G401 (cell line): ENCODE data around the gene GRIK5. TPM values are rescaled to one million over a fixed set of nuclear protein-coding genes. Genes with fewer than 3 reads are reported as not detected.
"Not testable (repeated sequence)": the region's sequence is repeated elsewhere in the genome, so short reads cannot be mapped to it uniquely, and the experiment has no call there.

Experiments used
- DNase-seq: peaks from one replicate; pipeline ENCODE4 v3.0.0-alpha.2; 2015; ENCODE audit warnings: low spot score
- in situ Hi-C: cut with HindIII; loops from 2 replicates; pipeline ENCODE4 v1.10.0; 2016; ENCODE audit warnings: low sequenced_read_pairs, mixed read lengths
- total RNA-seq: library from RNA; depleted of rRNA; stranded (reverse); fragments of >200 nt; shearing (Covaris generic); gene quantifications from 2 replicates; pipeline ENCODE4 v1.2.3, GENCODE V29; 2014

GRIK5 gene
- total RNA-seq, 1 experiment from 2014 or later = 1.1 TPM

- no peak for DNase-seq
- in situ Hi-C loops = no loop called here
These were observed 9.9 kb downstream of the GRIK5 start for GRCh38 chr19:42060117-42060516.

- in situ Hi-C loops = no loop called here
- no peak for DNase-seq
These were observed 10.8 kb downstream of the GRIK5 start for GRCh38 chr19:42059196-42059595.

- in situ Hi-C loops = no loop called here
- DNase-seq = peak; percentile 72
These were observed 12.2 kb downstream of the GRIK5 start for GRCh38 chr19:42057846-42058245.

GRCh38 chr19:42054205-42054604, 15.8 kb downstream of the GRIK5 start:
- DNase-seq = no peak
- in situ Hi-C loops = no loop called here

GRCh38 chr19:42053037-42053935, 16.7 kb downstream of the GRIK5 start:
- in situ Hi-C loops = no loop called here
- no peak for DNase-seq

GRCh38 chr19:42052241-42052863, 17.7 kb downstream of the GRIK5 start:
- peak; percentile 61 for DNase-seq
- in situ Hi-C loops = no loop called here

- no peak for DNase-seq
- in situ Hi-C loops = no loop called here
These were observed 18.6 kb downstream of the GRIK5 start for GRCh38 chr19:42051166-42052115.

- in situ Hi-C loops = no loop called here
- DNase-seq = no peak
These were observed 21.0 kb downstream of the GRIK5 start for GRCh38 chr19:42048992-42049391.

- DNase-seq = no peak
- in situ Hi-C loops = no loop called here
These were observed 24.4 kb downstream of the GRIK5 start for GRCh38 chr19:42045575-42045974.

- in situ Hi-C loops = no loop called here
- peak; percentile 95 for DNase-seq
These were observed 27.4 kb downstream of the GRIK5 start for GRCh38 chr19:42042455-42043170.

- DNase-seq, in situ Hi-C loops: not testable (repeated sequence)
These were observed 29.5 kb downstream of the GRIK5 start for GRCh38 chr19:42040491-42040890.

- no peak for DNase-seq
- in situ Hi-C loops = no loop called here
These were observed 30.0 kb downstream of the GRIK5 start for GRCh38 chr19:42040031-42040430.

- in situ Hi-C loops = no loop called here
- DNase-seq = peak; percentile 50
These were observed 31.3 kb downstream of the GRIK5 start for GRCh38 chr19:42038666-42039065.

GRCh38 chr19:42037649-42038048, 32.4 kb downstream of the GRIK5 start:
- DNase-seq = no peak
- in situ Hi-C loops = no loop called here

GRCh38 chr19:42034640-42035391, 35.2 kb downstream of the GRIK5 start:
- peak; percentile 82 for DNase-seq
- in situ Hi-C loops = not testable (repeated sequence)

- DNase-seq = no peak
- in situ Hi-C loops = no loop called here
These were observed 36.6 kb downstream of the GRIK5 start for GRCh38 chr19:42033413-42033812.

GRCh38 chr19:42032431-42032830, 37.6 kb downstream of the GRIK5 start:
- DNase-seq = no peak

More at GRCh38 chr19:42032431-42032830, 37.6 kb downstream of the GRIK5 start:
- in situ Hi-C loops = no loop called here
